IMR-90 (cell line): ENCODE data around the gene OPN1SW. TPM values are rescaled to one million over a fixed set of nuclear protein-coding genes. Genes with fewer than 3 reads are reported as not detected.

Source experiments
- ATAC-seq: fragments of 200-7000 bp; cut with Tn5 transposase; 2 replicates; pipeline ENCODE4 v1.9.1; 2020; ENCODE audit warnings: low read depth, mild to moderate bottlenecking, moderate library complexity
- BruUV-seq: library from RNA; stranded (reverse); fragments of 400-500 nt; replicated peaks from 2 replicates; lab custom pipeline; 2021; lab: Mats Ljungman, UMichigan
- CTCF ChIA-PET: fragments of 300-600 bp; formaldehyde crosslinking; extraction: SDS; loops from one replicate; lab custom pipeline; 2021; ENCODE audit warnings: antibody characterized with exemption; lab: Yijun Ruan, JAX
- POLR2A ChIA-PET: fragments of 300-600 bp; sonication (Branson Sonifier 250); formaldehyde crosslinking; loops from one replicate; lab custom pipeline; 2022; ENCODE audit warnings: antibody characterized with exemption; ENCODE audit not compliant: unreplicated experiment; lab: Charles Lee
- DNase-seq: peaks from one replicate; pipeline ENCODE4 v3.0.0; 2013
- H2AFZ ChIP-seq: replicated peaks from 2 replicates; pipeline ENCODE3; 2013; ENCODE audit warnings: low read length, mild to moderate bottlenecking; ENCODE audit not compliant: poor library complexity
- H2AK5ac ChIP-seq: 2 replicates; pipeline ENCODE4 v1.6.1; 2013; ENCODE audit warnings: low read depth, low read length, inconsistent platforms
- H2AK9ac ChIP-seq: replicated peaks from 2 replicates; pipeline ENCODE3; 2013; ENCODE audit warnings: mild to moderate bottlenecking, low read depth, low read length, moderate library complexity; ENCODE audit not compliant: poor library complexity
- H2BK120ac ChIP-seq: 2 replicates; pipeline ENCODE4 v1.6.1; 2013; ENCODE audit warnings: low read depth, low read length, inconsistent platforms
- H2BK15ac ChIP-seq: 3 replicates; pipeline ENCODE4 v1.6.1; 2013; ENCODE audit warnings: low read depth, low read length, inconsistent platforms
- H2BK20ac ChIP-seq: 2 replicates; pipeline ENCODE4 v1.6.1; 2013; ENCODE audit warnings: low read depth, mild to moderate bottlenecking, inconsistent platforms, low read length, moderate library complexity
- H2BK5ac ChIP-seq: 2 replicates; pipeline ENCODE4 v1.6.1; 2013; ENCODE audit warnings: mild to moderate bottlenecking, low read depth, low read length, inconsistent platforms; ENCODE audit not compliant: poor library complexity, severe bottlenecking
- H3K14ac ChIP-seq: replicated peaks from 2 replicates; pipeline ENCODE4 v1.6.1; 2013; ENCODE audit warnings: low read depth, low read length, inconsistent platforms
- H3K18ac ChIP-seq: 2 replicates; pipeline ENCODE4 v1.6.1; 2013; ENCODE audit warnings: low read depth, low read length, control low read depth
- H3K23ac ChIP-seq: 2 replicates; pipeline ENCODE4 v1.6.1; 2013; ENCODE audit warnings: low read depth, low read length, inconsistent platforms
- H3K27ac ChIP-seq: 2 replicates; pipeline ENCODE4 v1.5.1; 2013; ENCODE audit warnings: mild to moderate bottlenecking, control low read depth, low read length; ENCODE audit not compliant: insufficient read depth
- H3K27me3 ChIP-seq: 2 replicates; pipeline ENCODE4 v1.6.1; 2013; ENCODE audit warnings: low read length; ENCODE audit not compliant: control insufficient read depth, insufficient read depth
- H3K36me3 ChIP-seq: 2 replicates; pipeline ENCODE4 v1.6.1; 2013; ENCODE audit warnings: low read length, mixed read lengths; ENCODE audit not compliant: control insufficient read depth, insufficient read depth
- H3K4ac ChIP-seq: 2 replicates; pipeline ENCODE4 v1.6.1; 2013; ENCODE audit warnings: low read depth, low read length, inconsistent platforms
- H3K4me1 ChIP-seq: 2 replicates; pipeline ENCODE4 v1.6.1; 2013; ENCODE audit warnings: low read length, mixed read lengths; ENCODE audit not compliant: control insufficient read depth, insufficient read depth
- H3K4me2 ChIP-seq: 2 replicates; pipeline ENCODE4 v1.6.1; 2013; ENCODE audit warnings: low read depth, mild to moderate bottlenecking, control low read depth, low read length, moderate library complexity
- H3K4me3 ChIP-seq: 2 replicates; pipeline ENCODE4 v1.5.1; 2013; ENCODE audit warnings: low read depth, mild to moderate bottlenecking, control low read depth, low read length, moderate library complexity; ENCODE audit not compliant: insufficient read depth
- H3K56ac ChIP-seq: 2 replicates; pipeline ENCODE4 v1.6.1; 2013; ENCODE audit warnings: low read length, inconsistent platforms; ENCODE audit not compliant: insufficient read depth; ENCODE audit errors: extremely low read depth
- H3K79me1 ChIP-seq, 2 experiments: 2 replicates each; pipeline ENCODE4 v1.6.1; 2013; ENCODE audit warnings: low read length in 2 of 2, inconsistent platforms in 1 of 2, low read depth in 1 of 2
- H3K9ac ChIP-seq: 2 replicates; pipeline ENCODE4 v1.6.1; 2013; ENCODE audit warnings: low read depth, low read length, control low read depth
- H3K9me1 ChIP-seq: 2 replicates; pipeline ENCODE4 v1.6.1; 2013; ENCODE audit warnings: low read length, inconsistent platforms; ENCODE audit not compliant: insufficient read depth
- H3K9me3 ChIP-seq: 2 replicates; pipeline ENCODE4 v1.6.1; 2013; ENCODE audit warnings: low read length; ENCODE audit not compliant: control insufficient read depth, insufficient read depth
- H4K20me1 ChIP-seq: 2 replicates; pipeline ENCODE4 v1.6.1; 2013; ENCODE audit warnings: low read length, inconsistent platforms; ENCODE audit not compliant: insufficient read depth
- H4K5ac ChIP-seq: 2 replicates; pipeline ENCODE4 v1.6.1; 2013; ENCODE audit warnings: mild to moderate bottlenecking, low read depth, low read length, control low read depth
- H4K8ac ChIP-seq, 2 experiments: 2 replicates each; pipeline ENCODE4 v1.6.1; 2013; ENCODE audit warnings: low read depth in 2 of 2, low read length in 2 of 2, control low read depth in 1 of 2, inconsistent platforms in 1 of 2
- H4K91ac ChIP-seq: 2 replicates; pipeline ENCODE4 v1.6.1; 2013; ENCODE audit warnings: low read depth, low read length, inconsistent platforms; ENCODE audit not compliant: insufficient read depth
- CEBPB ChIP-seq: IDR thresholded peaks from 2 replicates; pipeline ENCODE4 v1.6.1; 2012; ENCODE audit warnings: low read depth, low read length, improper control_type of control experiment
- RCOR1 ChIP-seq: IDR thresholded peaks from 2 replicates; pipeline ENCODE4 v1.6.1; 2012; ENCODE audit warnings: mild to moderate bottlenecking, low read length, improper control_type of control experiment; ENCODE audit not compliant: insufficient replicate concordance
- SMC3 ChIP-seq: fragments of 150-350 bp; IDR thresholded peaks from 2 replicates; pipeline ENCODE4 v1.6.1; 2016; ENCODE audit warnings: low read depth, mild to moderate bottlenecking, antibody characterized with exemption, low read length, moderate library complexity
- WGBS, 2 experiments: methylation state at CpG; one replicate each; pipeline versions ENCODE4 v1.1.5 to v1.1.7; 2013; ENCODE audit warnings: missing lambda C conversion rate in 2 of 2; ENCODE audit not compliant: insufficient read length in 1 of 2; ENCODE audit errors: extremely low coverage in 2 of 2; 5-methylcytosine and 5-hydroxymethylcytosine counted together
- dilution Hi-C: fragments of 300-500 bp; cut with HindIII; formaldehyde crosslinking; loops from one replicate; pipeline ENCODE4 v1.14.3; 2018; ENCODE audit warnings: low sequenced_read_pairs; ENCODE audit not compliant: unreplicated experiment
- in situ Hi-C: fragments of 300-500 bp; cut with MboI; formaldehyde crosslinking; loops from 3 replicates; pipeline ENCODE4 v1.14.3; 2019; ENCODE audit warnings: low sequenced_read_pairs, inconsistent platforms, mixed read lengths
- intact Hi-C: fragments of 100-400 bp; cut with micrococcal nuclease; formaldehyde crosslinking; loops from 2 replicates; pipeline ENCODE4 v1.10.0; 2022
- polyA plus RNA-seq, 3 experiments: library from polyadenylated mRNA; depleted of rRNA; stranded (reverse); fragments of >200 nt; gene quantifications; 2 replicates each; pipeline ENCODE4 v1.2.3, GENCODE V29; 2012; ENCODE audit warnings: low replicate concordance in 1 of 3
- total RNA-seq: library from RNA; depleted of rRNA; stranded (reverse); fragments of >200 nt; gene quantifications from 2 replicates; pipeline ENCODE4 v1.2.3, GENCODE V29; 2012

Gene OPN1SW
- total and polyA plus RNA-seq, 2 of the 4 experiments (the other 2 are of a cell fraction), result not detected

DNA sequence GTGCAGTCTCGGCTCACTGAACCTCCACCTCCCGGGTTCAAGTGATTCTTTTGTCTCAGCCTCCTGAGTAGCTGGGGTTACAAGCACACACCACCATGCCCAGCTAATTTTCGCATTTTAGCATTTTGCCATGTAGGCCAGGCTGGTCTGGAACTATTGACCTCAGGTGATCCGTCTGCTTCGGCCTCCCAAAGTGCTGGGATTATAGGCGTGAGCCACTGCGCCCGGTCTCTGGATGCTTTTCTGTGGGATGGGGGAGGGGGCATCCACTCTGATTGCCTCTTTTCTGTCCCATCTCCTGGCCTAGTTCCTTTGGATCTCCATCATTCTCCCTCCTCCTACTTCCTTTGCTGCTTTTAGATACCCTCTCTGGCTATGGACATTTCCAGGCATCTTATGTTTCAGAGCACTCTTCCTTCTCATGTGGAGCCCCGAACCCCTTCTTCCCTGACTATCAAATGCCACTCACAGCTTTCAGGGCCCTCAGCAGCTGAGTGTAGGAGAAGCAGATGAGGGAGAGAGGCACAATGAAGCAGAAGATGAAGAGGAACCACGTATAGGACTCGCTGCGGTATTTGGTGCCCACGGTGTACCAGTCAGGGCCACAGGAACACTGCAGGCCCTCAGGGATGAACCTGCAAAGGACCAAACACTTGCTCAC is 1.4 kb downstream of the OPN1SW start:
- Histone ChIP-seq H3K79me1 (peaks cover 11 to 29% of the 10 kb centered on the region in 2 experiments; a peak in 3 of 4 replicates), H3K23ac (no peak overlapping the region), H2BK5ac (no peak overlapping the region), H3K18ac (no peak overlapping the region), H2BK120ac (no peak overlapping the region), H4K5ac (no peak overlapping the region), H3K56ac (no peak overlapping the region), H2AK9ac (no peak overlapping the region), H2BK20ac (no peak overlapping the region), H4K20me1 (peaks cover 41% of the 10 kb centered on the region; the same call in 1 of the 2 replicates), H3K36me3 (peaks cover 44% of the 10 kb centered on the region), H4K8ac (no peak overlapping the region), H2AK5ac (no peak overlapping the region), H3K4me3 (no peak overlapping the region), H3K4me1 (no peaks in the 10 kb centered on the region), H3K14ac (no peak overlapping the region), H2BK15ac (no peak overlapping the region), H3K9ac (no peak overlapping the region), H3K4me2 (no peak overlapping the region), H3K9me3 (no peaks in the 10 kb centered on the region), H3K9me1 (peaks cover 11% of the 10 kb centered on the region), H3K27ac (no peak overlapping the region), H2AFZ (no peak overlapping the region), H3K4ac (no peak overlapping the region), H3K27me3 (no peaks in the 10 kb centered on the region), H4K91ac (no peak overlapping the region)
- no peak for DNase-seq
- POLR2A ChIA-PET, result no interaction called here
- intact Hi-C loops, result no loop called here
- no peak; the same call in 1 of the 2 replicates for ATAC-seq
- no TSS peak for BruUV-seq
- 100% methylated on average over 2 of the region's 13 CpGs; no CpG with 5 or more reads in 1 of the 2 experiments for WGBS, 2 experiments
- dilution Hi-C loops, result no loop called here
- in situ Hi-C loops, result no loop called here
- no peak for TF ChIP-seq RCOR1
- TF ChIP-seq CEBPB, result no peak
- TF ChIP-seq SMC3, result no peak
- CTCF ChIA-PET, result no interaction called here
